HepG2 (cell line): ENCODE results near the gene PGAP3. TPM values are rescaled to one million over a fixed set of nuclear protein-coding genes. Genes with fewer than 3 reads are reported as not detected.

Experiments
- ATF7 ChIP-seq, 2 experiments: fragments of 450-650 bp in 1 of 2; sonication (generic) in 1 of 2; formaldehyde crosslinking in 1 of 2; IDR thresholded peaks; 2 replicates each; pipeline versions ENCODE4 v1.4.0 to v1.6.1; 2016 to 2020; ENCODE audit warnings: antibody characterized with exemption in 1 of 2, mild to moderate bottlenecking in 1 of 2, missing genetic modification reagents in 1 of 2
- FOXA3 ChIP-seq: IDR thresholded peaks from 2 replicates; pipeline ENCODE4 v1.6.1; 2016; ENCODE audit warnings: missing genetic modification reagents, missing compliant biosample characterization
- KMT2B ChIP-seq: IDR thresholded peaks from 2 replicates; pipeline ENCODE4 v1.6.1; 2016; ENCODE audit warnings: missing genetic modification reagents, missing compliant biosample characterization
- RARG ChIP-seq: sonication (generic); formaldehyde crosslinking; IDR thresholded peaks from 2 replicates; pipeline ENCODE4 v1.4.0; 2020; ENCODE audit warnings: low read depth, mild to moderate bottlenecking, missing genetic modification reagents
- TP53 ChIP-seq: sonication (generic); formaldehyde crosslinking; conservative IDR thresholded peaks from 2 replicates; pipeline ENCODE4 v1.4.0; 2020; ENCODE audit warnings: missing genetic modification reagents
- ZFP36 ChIP-seq: fragments of 150-350 bp; IDR thresholded peaks from 2 replicates; pipeline ENCODE4 v1.6.1; 2018; ENCODE audit warnings: borderline replicate concordance, low read length, low read depth; ENCODE audit not compliant: partially characterized antibody
- ZNF547 ChIP-seq: sonication (generic); formaldehyde crosslinking; IDR thresholded peaks from 2 replicates; pipeline ENCODE4 v1.5.1; 2020; ENCODE audit warnings: mild to moderate bottlenecking, missing genetic modification reagents
- ZNF720 ChIP-seq: sonication (generic); formaldehyde crosslinking; IDR thresholded peaks from 2 replicates; pipeline ENCODE4 v1.4.0; 2020; ENCODE audit warnings: missing genetic modification reagents
- ZNF737 ChIP-seq: sonication (generic); formaldehyde crosslinking; IDR thresholded peaks from 2 replicates; pipeline ENCODE4 v1.5.0; 2020; ENCODE audit warnings: missing genetic modification reagents, mild to moderate bottlenecking, borderline replicate concordance
- ZNF776 ChIP-seq: sonication (generic); formaldehyde crosslinking; IDR thresholded peaks from 2 replicates; pipeline ENCODE4 v1.4.0; 2020; ENCODE audit warnings: mild to moderate bottlenecking, missing genetic modification reagents
- ZSCAN21 ChIP-seq: sonication (generic); formaldehyde crosslinking; IDR thresholded peaks from 2 replicates; pipeline ENCODE4 v1.8.0; 2022; ENCODE audit warnings: mild to moderate bottlenecking, missing genetic modification reagents, moderate library complexity, borderline replicate concordance
- polyA plus RNA-seq, 8 experiments: library from polyadenylated mRNA; depleted of rRNA in 3 of 8; stranded (reverse) in 7 of 8; unstranded in 1 of 8; fragments of >200 nt; fragmentation: Illumina TruSeq in 4 of 8; extraction: Trizol in 4 of 8; gene quantifications; 2 replicates each; pipeline versions ENCODE4 v1.2.1 to v1.2.3, GENCODE V29; 2011 to 2016; ENCODE audit warnings: low read depth in 4 of 8, missing spikeins in 1 of 8, mixed read lengths in 1 of 8; ENCODE audit not compliant: insufficient read depth in 1 of 8
- total RNA-seq, 5 experiments: library from RNA; depleted of rRNA; stranded (reverse); fragments of >200 nt; fragmentation: Illumina TruSeq; extraction: Trizol; gene quantifications; 2 replicates each; pipeline ENCODE4 v1.2.3, GENCODE V29; 2016; ENCODE audit warnings: low read depth in 1 of 5
- TF ChIP-seq, protein P1 (sequence below): sonication (generic); formaldehyde crosslinking; IDR thresholded peaks from 2 replicates; pipeline ENCODE4 v1.8.1; 2023; ENCODE audit warnings: mild to moderate bottlenecking, inconsistent platforms, moderate library complexity, missing genetic modification reagents, borderline replicate concordance
- TF ChIP-seq, protein P2 (sequence below): sonication (generic); formaldehyde crosslinking; IDR thresholded peaks from 2 replicates; pipeline ENCODE4 v1.4.0; 2020; ENCODE audit warnings: missing genetic modification reagents, borderline replicate concordance
- TF ChIP-seq, protein P3 (sequence below): IDR thresholded peaks from 2 replicates; pipeline ENCODE4 v1.6.1; 2016; ENCODE audit warnings: low read depth, control low read depth
- TF ChIP-seq, protein P4 (sequence below): sonication (generic); formaldehyde crosslinking; IDR thresholded peaks from 2 replicates; pipeline ENCODE4 v1.5.1; 2020; ENCODE audit warnings: mild to moderate bottlenecking, missing genetic modification reagents, moderate library complexity
- TF ChIP-seq, protein P5 (sequence below): sonication (generic); formaldehyde crosslinking; IDR thresholded peaks from 2 replicates; pipeline ENCODE4 v1.5.1; 2020; ENCODE audit warnings: mild to moderate bottlenecking, missing genetic modification reagents, moderate library complexity

Gene PGAP3
- total and polyA plus RNA-seq, 2 of the 13 experiments (the other 11 are each of a cell fraction or from before 2014, with no cell fraction given), result 11.9 to 14.6 TPM

DNA sequence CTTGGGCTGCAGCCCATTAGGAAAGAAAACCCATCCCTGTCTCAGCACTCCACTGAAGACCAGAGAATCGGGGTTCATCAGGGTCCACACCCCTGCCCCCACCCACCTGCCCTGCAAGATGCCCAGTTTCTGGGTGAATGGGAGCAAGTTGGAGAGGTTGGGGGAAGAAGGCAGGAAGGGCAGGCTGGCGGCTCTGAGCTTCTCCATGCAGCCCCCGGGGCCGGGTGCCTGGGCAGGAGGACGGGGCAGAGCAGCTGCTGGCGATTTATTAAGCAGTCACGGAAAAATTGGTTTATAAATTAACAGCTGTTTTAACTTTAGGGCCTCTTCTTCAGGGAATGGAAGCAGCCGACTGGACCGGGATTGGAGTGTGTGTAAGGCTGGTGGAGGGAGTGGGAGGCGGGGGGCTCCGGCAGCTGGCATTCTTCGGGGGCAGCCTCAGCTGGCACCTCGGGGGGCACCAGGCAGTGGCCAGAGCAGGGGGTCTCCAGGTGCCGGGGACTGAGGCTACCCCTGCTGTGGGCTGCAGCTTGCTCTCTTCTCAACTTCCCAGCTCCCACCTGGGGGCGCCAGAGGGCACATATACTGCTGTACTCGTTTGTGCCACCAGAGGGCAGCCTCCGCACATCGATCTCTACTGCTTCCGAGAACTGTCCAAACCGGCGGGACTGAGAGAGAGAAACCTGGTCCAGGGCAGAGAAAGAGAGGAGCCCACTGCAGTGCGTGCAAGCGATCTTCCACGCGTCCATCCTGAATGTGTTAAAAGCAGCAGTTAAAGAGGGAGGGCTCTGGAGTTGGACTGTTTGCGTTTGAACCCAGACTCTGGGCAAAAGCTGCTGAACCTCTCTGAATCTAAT is 66.1 kb downstream of the PGAP3 start (continued):
- TF ChIP-seq ZNF737 (0 out of 2 replicates have a peak, but pooled peaks have one; percentile 19), ZFP36 (peak; percentile 52), ZSCAN21 (CRISPR knock-in tag) (peak; percentile 33; the same call in 1 of the 2 replicates), ZNF720 (peak; percentile 83; the same call in 1 of the 2 replicates), FOXA3 (peak; percentile 51), ZNF776 (CRISPR knock-in tag) (no peak), ZNF547 (CRISPR knock-in tag) (0 out of 2 replicates have a peak, but pooled peaks have one; percentile 25), ATF7 (IDR thresholded peaks at IDR 0.05) (no peak), ATF7 (CRISPR knock-in tag; IDR thresholded peaks at IDR 0.05) (no peak), KMT2B (CRISPR knock-in tag) (peak; percentile 41; the same call in 1 of the 2 replicates), RARG (no peak), TP53 (CRISPR knock-in tag) (0 out of 2 replicates have a peak, but pooled peaks have one; percentile 16)
- TF ChIP-seq, protein P1, sequence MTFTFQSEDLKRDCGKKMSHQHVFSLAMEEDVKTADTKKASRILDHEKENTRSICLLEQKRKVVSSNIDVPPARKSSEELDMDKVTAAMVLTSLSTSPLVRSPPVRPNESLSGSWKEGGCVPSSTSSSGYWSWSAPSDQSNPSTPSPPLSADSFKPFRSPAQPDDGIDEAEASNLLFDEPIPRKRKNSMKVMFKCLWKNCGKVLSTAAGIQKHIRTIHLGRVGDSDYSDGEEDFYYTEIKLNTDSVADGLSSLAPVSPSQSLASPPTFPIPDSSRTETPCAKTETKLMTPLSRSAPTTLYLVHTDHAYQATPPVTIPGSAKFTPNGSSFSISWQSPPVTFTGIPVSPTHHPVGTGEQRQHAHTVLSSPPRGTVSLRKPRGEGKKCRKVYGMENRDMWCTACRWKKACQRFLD, result no peak; the same call in 1 of the 2 replicates
- TF ChIP-seq, protein P2, sequence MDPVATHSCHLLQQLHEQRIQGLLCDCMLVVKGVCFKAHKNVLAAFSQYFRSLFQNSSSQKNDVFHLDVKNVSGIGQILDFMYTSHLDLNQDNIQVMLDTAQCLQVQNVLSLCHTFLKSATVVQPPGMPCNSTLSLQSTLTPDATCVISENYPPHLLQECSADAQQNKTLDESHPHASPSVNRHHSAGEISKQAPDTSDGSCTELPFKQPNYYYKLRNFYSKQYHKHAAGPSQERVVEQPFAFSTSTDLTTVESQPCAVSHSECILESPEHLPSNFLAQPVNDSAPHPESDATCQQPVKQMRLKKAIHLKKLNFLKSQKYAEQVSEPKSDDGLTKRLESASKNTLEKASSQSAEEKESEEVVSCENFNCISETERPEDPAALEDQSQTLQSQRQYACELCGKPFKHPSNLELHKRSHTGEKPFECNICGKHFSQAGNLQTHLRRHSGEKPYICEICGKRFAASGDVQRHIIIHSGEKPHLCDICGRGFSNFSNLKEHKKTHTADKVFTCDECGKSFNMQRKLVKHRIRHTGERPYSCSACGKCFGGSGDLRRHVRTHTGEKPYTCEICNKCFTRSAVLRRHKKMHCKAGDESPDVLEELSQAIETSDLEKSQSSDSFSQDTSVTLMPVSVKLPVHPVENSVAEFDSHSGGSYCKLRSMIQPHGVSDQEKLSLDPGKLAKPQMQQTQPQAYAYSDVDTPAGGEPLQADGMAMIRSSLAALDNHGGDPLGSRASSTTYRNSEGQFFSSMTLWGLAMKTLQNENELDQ, result no peak
- TF ChIP-seq, protein P3, sequence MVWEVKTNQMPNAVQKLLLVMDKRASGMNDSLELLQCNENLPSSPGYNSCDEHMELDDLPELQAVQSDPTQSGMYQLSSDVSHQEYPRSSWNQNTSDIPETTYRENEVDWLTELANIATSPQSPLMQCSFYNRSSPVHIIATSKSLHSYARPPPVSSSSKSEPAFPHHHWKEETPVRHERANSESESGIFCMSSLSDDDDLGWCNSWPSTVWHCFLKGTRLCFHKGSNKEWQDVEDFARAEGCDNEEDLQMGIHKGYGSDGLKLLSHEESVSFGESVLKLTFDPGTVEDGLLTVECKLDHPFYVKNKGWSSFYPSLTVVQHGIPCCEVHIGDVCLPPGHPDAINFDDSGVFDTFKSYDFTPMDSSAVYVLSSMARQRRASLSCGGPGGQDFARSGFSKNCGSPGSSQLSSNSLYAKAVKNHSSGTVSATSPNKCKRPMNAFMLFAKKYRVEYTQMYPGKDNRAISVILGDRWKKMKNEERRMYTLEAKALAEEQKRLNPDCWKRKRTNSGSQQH (CRISPR knock-in tag), result peak; percentile 66; the same call in 1 of the 2 replicates
- TF ChIP-seq, protein P4, sequence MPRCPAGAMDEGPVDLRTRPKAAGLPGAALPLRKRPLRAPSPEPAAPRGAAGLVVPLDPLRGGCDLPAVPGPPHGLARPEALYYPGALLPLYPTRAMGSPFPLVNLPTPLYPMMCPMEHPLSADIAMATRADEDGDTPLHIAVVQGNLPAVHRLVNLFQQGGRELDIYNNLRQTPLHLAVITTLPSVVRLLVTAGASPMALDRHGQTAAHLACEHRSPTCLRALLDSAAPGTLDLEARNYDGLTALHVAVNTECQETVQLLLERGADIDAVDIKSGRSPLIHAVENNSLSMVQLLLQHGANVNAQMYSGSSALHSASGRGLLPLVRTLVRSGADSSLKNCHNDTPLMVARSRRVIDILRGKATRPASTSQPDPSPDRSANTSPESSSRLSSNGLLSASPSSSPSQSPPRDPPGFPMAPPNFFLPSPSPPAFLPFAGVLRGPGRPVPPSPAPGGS (CRISPR knock-in tag), result 0 out of 2 replicates have a peak, but pooled peaks have one; percentile 16
- TF ChIP-seq, protein P5, sequence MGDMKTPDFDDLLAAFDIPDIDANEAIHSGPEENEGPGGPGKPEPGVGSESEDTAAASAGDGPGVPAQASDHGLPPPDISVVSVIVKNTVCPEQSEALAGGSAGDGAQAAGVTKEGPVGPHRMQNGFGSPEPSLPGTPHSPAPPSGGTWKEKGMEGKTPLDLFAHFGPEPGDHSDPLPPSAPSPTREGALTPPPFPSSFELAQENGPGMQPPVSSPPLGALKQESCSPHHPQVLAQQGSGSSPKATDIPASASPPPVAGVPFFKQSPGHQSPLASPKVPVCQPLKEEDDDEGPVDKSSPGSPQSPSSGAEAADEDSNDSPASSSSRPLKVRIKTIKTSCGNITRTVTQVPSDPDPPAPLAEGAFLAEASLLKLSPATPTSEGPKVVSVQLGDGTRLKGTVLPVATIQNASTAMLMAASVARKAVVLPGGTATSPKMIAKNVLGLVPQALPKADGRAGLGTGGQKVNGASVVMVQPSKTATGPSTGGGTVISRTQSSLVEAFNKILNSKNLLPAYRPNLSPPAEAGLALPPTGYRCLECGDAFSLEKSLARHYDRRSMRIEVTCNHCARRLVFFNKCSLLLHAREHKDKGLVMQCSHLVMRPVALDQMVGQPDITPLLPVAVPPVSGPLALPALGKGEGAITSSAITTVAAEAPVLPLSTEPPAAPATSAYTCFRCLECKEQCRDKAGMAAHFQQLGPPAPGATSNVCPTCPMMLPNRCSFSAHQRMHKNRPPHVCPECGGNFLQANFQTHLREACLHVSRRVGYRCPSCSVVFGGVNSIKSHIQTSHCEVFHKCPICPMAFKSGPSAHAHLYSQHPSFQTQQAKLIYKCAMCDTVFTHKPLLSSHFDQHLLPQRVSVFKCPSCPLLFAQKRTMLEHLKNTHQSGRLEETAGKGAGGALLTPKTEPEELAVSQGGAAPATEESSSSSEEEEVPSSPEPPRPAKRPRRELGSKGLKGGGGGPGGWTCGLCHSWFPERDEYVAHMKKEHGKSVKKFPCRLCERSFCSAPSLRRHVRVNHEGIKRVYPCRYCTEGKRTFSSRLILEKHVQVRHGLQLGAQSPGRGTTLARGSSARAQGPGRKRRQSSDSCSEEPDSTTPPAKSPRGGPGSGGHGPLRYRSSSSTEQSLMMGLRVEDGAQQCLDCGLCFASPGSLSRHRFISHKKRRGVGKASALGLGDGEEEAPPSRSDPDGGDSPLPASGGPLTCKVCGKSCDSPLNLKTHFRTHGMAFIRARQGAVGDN (CRISPR knock-in tag), result peak; percentile 65
